M059J (cell line): ENCODE results near the gene OR2AP1. TPM values are rescaled to one million over a fixed set of nuclear protein-coding genes. Genes with fewer than 3 reads are reported as not detected.
"Not testable (repeated sequence)": the region's sequence is repeated elsewhere in the genome, so short reads cannot be mapped to it uniquely, and the experiment has no call there.

ENCODE experiments used
- DNase-seq: peaks from one replicate; pipeline ENCODE4 v3.0.0-alpha.2; 2012; ENCODE audit warnings: low read depth
- total RNA-seq: library from RNA; depleted of rRNA; stranded (reverse); fragments of >200 nt; shearing (Covaris generic); gene quantifications from 2 replicates; pipeline ENCODE4 v1.2.3, GENCODE V29; 2014; rRNA removed

The OR2AP1 gene
- total RNA-seq = not detected in 2 replicates

DNA sequence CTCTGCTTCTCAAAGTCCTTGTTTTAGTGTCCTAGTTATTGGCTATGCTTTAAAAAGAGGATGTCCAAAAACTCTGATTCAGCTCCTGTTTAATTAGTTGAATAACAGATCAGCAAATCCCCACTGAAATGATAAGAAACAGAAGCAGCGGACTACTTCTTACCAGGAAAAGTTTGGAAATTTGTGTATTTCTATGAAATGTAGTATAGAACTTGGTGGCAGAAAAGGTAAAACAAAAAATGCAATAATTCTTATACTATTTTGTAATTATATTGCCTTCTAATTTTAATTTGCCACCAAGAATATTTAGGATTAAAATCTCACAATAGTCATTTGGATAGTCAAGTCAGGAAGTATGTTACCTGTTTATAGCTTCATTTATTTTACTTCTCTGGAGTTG is at the start of gene OR2AP1:
OR2AP1 (plus strand) TSS at position 301 of the 400 bp plus-strand sequence. CDS start 1,947 bp downstream, outside the sequence.
- no peak for DNase-seq

DNA sequence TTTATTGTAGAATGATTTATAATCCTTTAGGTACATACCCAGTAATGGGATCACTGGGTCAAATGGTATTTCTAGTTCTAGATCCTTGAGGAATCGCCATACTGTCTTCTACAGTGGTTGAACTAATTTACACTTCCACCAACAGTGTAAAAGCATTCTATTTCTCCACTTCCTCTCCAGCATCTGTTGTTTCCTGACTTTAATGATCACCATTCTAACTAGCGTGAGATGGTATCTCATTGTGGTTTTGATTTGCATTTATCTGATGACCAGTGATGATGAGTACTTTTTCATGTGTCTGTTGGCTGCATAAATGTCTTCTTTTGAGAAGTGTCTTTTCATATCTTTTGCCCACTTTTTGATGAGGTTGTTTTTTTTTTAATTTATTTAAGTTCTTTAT is 24.0 kb upstream of the OR2AP1 start:
- DNase-seq = not testable (repeated sequence)

DNA sequence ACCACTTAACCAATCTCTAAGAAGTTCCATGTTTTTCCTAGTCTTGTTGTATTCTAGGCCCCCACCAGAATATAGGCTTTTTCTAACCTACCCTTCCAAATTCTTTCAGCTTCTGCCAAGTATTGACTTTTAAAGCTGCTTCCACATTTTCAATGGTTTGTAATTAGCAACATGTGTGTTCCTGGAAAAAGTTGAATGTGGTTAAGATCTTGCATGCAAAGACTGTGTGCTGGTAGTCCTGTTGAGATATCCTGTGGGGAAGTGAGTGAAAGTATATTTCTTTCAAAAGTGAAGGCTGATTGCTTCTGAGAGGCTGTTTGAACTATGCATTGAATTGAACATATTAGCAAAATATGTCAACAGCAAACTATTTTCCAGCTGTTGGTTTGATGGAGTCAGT is 23.5 kb upstream of the OR2AP1 start:
- DNase-seq = no peak

GRCh38 chr12:55549302-55549701 is 23.0 kb upstream of the OR2AP1 start, which contains the start of gene OR6C4:
OR6C4 (plus strand) TSS chr12:55549602; CDS start chr12:55551227, 1,625 bp downstream.
- DNase-seq = no peak

GRCh38 chr12:55554296-55554695 is 18.0 kb upstream of the OR2AP1 start:
- no peak for DNase-seq

DNA sequence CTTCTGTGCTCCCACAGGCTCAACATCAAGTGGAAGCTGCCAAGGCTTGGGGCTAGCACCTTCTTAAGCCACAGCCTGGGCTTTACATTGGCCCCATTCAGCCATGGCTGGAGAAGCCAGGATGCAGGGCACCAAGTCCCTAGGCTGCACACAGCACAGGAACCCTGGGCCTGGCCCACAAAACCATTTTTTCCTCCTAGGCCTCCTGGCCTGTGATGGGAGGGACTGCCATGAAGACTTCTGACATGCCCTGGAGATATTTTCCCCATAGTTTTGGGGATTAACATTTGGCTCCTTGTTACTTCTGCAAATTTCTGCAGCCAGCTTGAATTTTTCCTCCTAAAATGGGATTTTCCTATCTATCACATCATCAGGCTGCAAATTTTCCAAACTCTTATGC is 2.2 kb upstream of the OR2AP1 start:
- DNase-seq = not testable (repeated sequence)

- not testable (repeated sequence) for DNase-seq
Measured at GRCh38 chr12:55570689-55571088, 1.6 kb upstream of the OR2AP1 start.

DNA sequence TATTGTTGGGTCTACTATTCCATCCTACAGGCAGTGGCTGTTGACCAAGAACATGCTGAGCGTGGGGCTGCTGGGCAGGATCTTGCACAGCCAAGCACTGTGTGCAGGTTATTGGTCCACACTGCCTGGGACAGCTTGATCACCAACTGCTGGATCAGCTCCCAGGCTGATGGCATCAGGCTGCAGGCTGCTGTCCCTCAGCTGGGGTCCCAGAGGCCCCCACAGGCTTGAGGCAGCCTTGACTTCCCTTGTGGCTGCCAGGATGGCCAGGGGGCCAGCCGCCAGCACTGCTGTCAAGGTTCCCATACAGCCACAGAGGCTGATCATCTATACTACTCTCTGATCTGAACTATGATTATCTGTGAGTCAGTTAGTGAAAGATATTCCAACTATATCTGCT is 9.8 kb downstream of the OR2AP1 start:
- DNase-seq = no peak

GRCh38 chr12:55585817-55586216 is 13.5 kb downstream of the OR2AP1 start:
- no peak for DNase-seq

GRCh38 chr12:55590152-55590551 is 17.9 kb downstream of the OR2AP1 start:
- DNase-seq = not testable (repeated sequence)

- no peak for DNase-seq
Measured at GRCh38 chr12:55607821-55608594, 35.7 kb downstream of the OR2AP1 start.

DNA sequence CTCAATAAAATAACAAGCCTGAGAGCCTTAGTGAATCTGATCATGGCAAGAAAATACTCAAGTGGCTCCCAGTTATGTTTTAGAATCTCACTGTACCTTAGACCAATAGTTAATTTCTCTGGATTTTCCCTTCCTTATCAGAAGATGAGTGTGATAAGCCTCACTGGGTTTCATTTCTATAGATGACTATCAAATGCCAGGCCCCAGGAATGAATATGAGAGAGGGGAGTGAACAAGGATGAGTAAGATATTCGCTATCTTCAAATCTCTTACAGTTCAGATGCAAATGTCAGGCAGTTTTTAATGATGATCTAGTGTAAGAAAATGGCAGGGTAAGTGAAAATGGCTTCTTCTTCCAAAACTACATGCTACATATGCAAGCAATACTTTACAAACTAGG is 38.3 kb downstream of the OR2AP1 start:
- DNase-seq = no peak

GRCh38 chr12:55612646-55613045 is 40.4 kb downstream of the OR2AP1 start:
- DNase-seq = no peak

GRCh38 chr12:55614764-55615163 is 42.5 kb downstream of the OR2AP1 start:
- DNase-seq = no peak

- DNase-seq = peak; percentile 89
Measured at GRCh38 chr12:55619354-55620138, 47.3 kb downstream of the OR2AP1 start.

GRCh38 chr12:55624056-55624455 is 51.8 kb downstream of the OR2AP1 start:
- no peak for DNase-seq

Other genes with a start within 250 kb of the OR2AP1 start
- not detected in 2 replicates for gene OR6C3, start 241.7 kb upstream of the OR2AP1 start, total RNA-seq
- not detected in 2 replicates for gene OR6C75, start 209.5 kb upstream of the OR2AP1 start, total RNA-seq
- not detected in 2 replicates for gene OR6C65, start 171.9 kb upstream of the OR2AP1 start, total RNA-seq
- not detected in 2 replicates for gene OR6C76, start 146.2 kb upstream of the OR2AP1 start, total RNA-seq
- not detected in 2 replicates for gene OR6C2, start 128.4 kb upstream of the OR2AP1 start, total RNA-seq
- gene OR6C70, start 102.3 kb upstream of the OR2AP1 start, total RNA-seq = not detected in 2 replicates
- not detected in 2 replicates for gene OR6C68, start 80.1 kb upstream of the OR2AP1 start, total RNA-seq
- not detected in 2 replicates for gene OR6C4, start 22.9 kb upstream of the OR2AP1 start, total RNA-seq
- gene OR10P1, start 64.4 kb downstream of the OR2AP1 start, total RNA-seq = not detected in 2 replicates
- gene ITGA7, start 135.4 kb downstream of the OR2AP1 start, total RNA-seq = 4.2 and 7.9 TPM in 2 replicates
- gene BLOC1S1, start 143.6 kb downstream of the OR2AP1 start, total RNA-seq = 115 and 120 TPM in 2 replicates
- gene RDH5, start 147.9 kb downstream of the OR2AP1 start, total RNA-seq = 2.0 and 3.2 TPM in 2 replicates
- 1,074 and 1,218 TPM in 2 replicates for gene CD63, start 156.5 kb downstream of the OR2AP1 start, total RNA-seq
- 3.9 and 7.1 TPM in 2 replicates for gene GDF11, start 170.7 kb downstream of the OR2AP1 start, total RNA-seq
- gene SARNP, start 245.3 kb downstream of the OR2AP1 start, total RNA-seq = 144 and 154 TPM in 2 replicates
- 22.5 and 48.2 TPM in 2 replicates for gene ORMDL2, start 245.6 kb downstream of the OR2AP1 start, total RNA-seq